Head of caudate nucleus (tissue), 42 donors: ENCODE results near the gene ZNF445.
"Not testable (repeated sequence)": the region's sequence is repeated elsewhere in the genome, so short reads cannot be mapped to it uniquely, and the experiment has no call there.

Experiments
- DNase-seq, 42 donors: peaks; one replicate each; pipeline versions ENCODE4 v3.0.0 to v3.0.0-alpha.2; 2020 to 2021; ENCODE audit warnings: mixed read lengths in 7 of 42
- intact Hi-C: fragments of 100-400 bp; cut with DNase I; formaldehyde crosslinking; loops from one replicate; pipeline ENCODE4 v1.15.0; 2022

The ZNF445 gene

GRCh38 chr3:44442596-44443309 is 34.7 kb downstream of the ZNF445 start:
- peak in 25 of 42 donors; percentile 3 to 69 (median 32) for DNase-seq
- intact Hi-C loops, result no loop called here

DNA sequence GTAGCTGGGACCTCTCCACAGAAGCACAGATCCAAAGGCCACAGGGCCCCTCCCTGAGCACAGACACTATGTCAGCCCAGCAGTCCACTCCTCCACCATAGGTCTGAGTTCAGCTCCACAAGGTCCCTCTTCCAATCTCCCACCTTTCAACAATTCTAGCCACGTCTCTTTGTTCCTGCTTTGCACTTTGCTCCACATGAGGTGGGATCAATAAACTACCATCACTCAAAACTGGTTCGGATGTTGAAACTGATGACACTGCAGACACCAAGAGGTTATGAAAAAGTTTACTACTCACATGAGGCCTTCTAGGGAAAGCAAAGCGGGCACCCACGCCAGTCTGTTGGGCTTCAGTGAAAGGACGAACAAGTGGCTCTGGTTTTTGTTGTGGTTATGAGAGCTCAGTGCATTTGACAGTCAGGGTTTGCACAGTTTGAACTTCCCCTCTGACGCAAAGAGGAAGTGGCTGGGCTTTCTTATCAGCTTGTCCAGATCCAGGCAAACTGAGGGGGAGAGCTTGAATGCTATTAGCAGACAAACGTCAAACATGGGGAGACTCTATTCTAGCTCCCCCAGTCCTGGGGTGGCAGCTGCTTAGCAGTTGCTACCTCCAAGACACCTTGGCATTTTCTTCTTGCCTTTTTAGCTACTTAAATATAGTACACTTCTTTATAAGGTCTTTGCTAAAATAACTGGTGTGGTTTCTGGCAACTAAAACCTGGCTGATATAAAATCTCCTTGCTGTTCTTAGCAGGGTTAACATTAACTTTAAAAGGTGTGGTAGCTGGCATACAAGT is 37.8 kb downstream of the ZNF445 start:
- peak in 36 of 42 donors; percentile 3 to 67 (median 35) for DNase-seq
- intact Hi-C loops, result no loop called here

DNA sequence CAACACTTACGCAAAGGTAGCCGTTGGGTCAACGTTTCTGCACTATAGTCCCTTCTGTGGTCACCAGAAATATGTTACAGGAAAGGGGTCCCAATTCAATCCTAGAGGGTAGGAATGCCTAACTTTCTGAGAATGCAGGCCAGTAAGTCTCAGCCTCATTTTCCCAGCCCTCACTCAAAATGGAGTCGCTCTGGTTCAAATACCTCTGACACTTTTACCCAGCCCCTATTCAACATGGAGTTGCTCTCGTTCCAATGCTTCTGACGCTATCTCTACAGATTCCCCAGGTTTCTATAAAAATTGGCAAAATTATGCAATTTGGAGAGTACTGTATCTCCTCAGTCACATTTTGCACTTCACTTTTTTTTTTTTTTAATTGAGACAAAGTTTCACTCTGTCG is 39.7 kb downstream of the ZNF445 start:
- intact Hi-C loops, result no loop called here

DNA sequence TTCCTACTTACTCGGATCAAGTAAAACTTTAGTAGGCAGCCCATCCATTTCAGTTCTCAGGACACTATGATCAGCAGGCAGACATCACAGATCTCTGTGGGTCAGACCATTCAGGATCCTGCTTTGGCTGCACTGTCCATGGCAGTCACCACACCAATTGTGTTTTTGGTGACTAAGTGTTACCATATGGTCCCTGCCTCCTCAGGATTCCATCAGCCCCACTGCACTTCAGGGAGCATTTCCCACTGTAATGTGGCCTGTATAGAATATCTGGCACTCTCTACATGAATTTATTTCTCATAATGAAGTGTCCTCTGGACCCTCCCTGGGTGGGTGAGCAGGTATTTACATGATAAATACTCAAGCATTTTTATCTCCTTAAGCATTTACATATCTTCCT is 41.3 kb downstream of the ZNF445 start:
- no peak for DNase-seq
- intact Hi-C loops, result no loop called here

More for the DNA sequence above, 39.7 kb downstream of the ZNF445 start:
- DNase-seq, result no peak

DNA sequence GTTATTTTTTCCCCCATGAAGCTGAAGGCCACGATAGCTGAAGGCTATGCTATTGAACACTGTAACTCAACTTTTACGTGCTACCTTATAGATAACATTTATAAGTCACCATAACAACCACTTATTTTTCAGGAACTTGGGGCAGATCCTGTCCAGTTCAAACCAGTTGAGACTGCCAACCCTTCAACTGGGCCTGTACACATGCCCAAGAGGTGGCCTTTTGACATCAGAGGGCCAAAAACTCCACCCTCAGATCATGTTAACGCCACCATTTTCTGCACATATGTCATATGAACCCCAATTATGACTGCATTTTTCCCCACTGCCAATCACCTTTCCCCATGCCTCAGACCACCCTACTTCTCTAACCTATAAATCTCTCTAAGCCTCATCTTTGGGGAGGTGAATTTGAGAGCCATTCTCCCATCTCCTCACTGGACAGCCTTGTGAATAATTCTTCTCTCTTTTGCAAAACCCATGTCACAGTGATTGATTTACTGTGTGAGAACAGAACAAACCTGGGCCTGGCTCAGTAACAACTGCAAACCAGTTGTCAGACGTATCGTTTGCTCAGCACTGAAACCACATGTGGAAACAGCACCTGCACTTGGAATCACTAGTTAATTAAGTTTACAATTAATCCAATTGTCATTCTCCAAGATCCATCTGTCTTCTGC is 42.5 kb downstream of the ZNF445 start:
- intact Hi-C loops, result no loop called here
- no peak for DNase-seq

DNA sequence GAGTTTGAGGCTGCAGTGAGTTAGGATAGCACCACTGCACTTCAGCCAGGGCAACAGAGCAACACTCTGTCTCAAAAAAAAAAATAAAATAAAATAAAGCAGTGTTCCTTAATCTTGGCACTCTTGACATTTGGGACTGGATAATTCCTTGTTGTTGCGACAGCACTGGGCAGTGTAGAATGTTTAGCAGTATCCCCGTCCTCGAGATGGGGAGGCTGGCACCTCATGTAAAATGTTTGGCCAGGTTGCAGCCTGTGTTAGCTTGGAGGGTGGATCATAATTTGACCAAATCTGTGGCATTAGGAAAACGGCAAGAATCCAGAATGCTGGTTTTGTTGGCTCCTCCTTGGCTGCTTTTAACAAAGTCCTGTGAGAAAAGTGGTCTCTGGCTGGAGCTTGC is 47.0 kb downstream of the ZNF445 start:
- no peak for DNase-seq
- intact Hi-C loops, result no loop called here

DNA sequence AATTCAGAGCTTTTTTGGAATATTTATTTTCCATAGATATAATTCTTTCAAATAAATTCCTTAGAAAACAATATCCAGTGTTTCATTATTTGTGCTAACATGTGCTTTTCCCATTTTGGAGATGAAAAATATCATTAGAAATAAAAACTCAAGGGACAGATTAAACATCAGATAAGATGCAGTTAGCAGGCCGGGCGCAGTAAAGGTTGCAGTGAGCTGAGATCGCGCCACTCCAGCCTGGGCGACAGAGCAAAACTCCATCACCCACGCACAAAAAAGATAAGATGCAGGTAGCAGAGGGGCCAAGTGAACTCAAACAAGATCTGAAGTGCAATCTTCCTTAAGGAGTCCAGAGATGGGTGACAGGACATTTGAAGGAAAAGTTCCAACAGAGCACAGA is 48.0 kb downstream of the ZNF445 start:
- DNase-seq, result no peak
- intact Hi-C loops, result no loop called here

DNA sequence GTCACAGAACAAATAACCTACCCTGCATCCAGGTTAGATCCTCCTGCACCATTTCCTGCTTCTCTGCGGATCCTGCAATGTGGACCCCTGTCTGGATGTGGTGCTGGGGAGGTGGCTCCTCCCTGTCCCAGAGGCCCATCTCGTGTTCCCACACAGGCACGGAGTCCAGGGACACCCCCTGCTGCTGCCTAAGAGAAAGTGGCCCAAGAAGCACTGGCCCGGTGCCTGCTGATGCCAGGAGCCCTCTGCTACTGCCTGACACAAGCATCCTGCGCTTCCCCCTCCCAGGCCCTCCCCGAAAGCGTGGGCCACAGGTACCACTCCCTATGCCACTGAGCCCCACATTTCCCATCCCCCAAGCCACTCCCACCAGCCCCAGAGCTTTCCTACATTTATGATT is 48.6 kb downstream of the ZNF445 start:
- intact Hi-C loops, result no loop called here
- no peak for DNase-seq

GRCh38 chr3:44427683-44428082 is 49.8 kb downstream of the ZNF445 start:
- intact Hi-C loops, result no loop called here
- no peak for DNase-seq

DNA sequence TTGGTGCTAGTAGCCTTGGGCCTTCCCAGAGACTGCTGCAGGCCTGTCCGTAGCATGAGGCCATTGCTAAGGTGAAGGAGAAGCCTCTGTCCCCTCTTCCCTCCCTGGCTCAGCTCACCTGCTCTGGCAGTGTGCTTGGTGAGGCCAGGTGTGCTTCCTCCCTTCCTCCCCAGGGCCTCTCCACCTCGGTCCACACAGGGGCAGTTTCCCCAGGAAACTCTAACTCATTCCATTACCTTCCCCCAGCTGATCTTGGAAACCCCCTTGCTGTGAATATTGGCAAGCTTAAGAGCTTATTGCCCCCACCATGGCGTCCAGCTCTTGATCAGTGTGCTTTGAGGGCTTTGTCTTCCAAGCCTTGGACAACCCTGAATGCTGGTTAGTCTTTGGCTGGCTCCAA is 52.7 kb downstream of the ZNF445 start:
- intact Hi-C loops, result no loop called here
- no peak for DNase-seq

DNA sequence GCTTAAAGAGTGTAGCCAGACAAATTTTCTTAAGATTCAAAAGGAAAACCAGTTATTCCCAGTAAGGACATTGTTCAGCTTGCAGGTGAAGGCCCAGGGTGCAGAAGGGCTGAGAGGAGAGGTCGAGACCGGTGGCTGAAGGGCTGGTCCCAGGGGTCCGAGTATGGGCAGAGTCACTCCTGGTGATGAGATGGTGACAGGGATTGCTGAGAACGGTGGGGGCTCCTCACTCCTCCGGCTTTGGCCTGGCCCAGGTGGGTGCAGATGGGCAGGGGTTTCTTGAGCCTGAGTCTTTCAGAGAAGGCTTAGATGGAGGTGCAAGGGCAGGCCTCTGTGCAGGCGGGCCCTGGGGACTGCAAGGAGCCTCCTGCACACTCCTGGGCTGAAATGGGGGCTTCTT is 56.2 kb downstream of the ZNF445 start:
- intact Hi-C loops, result no loop called here
- DNase-seq, result peak in 3 of 42 donors; percentile 1 to 19 (median 9)

DNA sequence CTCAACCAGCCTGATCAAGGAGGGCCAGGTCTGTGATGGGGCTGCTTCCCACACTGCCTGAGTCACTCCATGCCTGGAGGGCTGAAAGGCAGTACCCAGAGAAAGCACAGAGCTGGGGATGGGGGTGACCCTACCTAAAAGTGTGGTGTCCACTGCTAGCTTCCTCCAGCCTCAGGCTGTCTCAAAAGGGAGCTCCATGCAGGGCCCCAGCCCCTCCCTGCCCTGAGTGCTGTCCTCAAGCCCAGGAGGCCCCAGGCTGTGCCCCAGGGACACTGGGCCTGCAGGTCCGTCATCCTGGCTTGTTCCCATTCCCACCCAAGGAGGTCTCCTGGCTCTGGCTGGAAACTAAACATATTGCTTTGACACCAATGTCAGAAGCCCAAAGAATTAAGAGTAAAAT is 56.8 kb downstream of the ZNF445 start:
- intact Hi-C loops, result no loop called here
- peak in 3 of 42 donors; percentile 3 to 7 (median 5) for DNase-seq

DNA sequence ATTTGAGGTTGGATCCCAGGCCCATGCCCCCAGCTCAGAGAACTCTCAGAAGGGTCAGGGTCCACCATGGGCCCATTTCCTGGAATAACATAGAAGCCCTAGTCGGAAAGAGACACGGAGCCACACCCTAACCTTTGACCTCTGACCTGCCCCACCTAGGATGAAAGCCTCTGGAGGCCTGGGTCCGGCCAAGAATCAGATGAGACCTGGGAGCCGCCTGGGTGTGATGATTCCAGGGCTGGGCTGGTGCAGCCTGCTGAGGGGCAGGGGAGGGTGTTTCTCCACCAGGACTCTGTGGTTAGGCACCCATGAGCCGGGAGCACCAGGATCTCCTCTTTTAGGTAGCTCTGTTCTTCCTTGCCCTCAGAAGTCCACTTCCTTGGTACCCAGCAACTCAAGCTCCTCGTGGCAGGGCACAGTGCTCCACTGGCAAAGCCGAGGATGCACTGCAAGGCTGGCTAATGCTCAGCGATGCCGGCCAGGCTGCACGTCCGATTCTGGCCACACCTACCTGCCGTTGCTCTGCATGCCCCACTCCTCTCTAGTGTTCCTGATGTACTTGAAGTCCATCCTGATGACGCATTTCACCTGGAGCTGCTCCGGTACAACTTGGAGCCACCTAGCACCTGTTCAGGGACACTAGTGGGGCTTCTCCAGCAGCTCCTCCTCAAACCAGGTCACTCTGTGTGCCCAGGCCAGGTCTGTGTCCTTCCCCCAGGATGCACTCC is 57.4 kb downstream of the ZNF445 start:
- intact Hi-C loops, result no loop called here
- DNase-seq, result peak in 3 of 42 donors; percentile 4 to 7 (median 6)

DNA sequence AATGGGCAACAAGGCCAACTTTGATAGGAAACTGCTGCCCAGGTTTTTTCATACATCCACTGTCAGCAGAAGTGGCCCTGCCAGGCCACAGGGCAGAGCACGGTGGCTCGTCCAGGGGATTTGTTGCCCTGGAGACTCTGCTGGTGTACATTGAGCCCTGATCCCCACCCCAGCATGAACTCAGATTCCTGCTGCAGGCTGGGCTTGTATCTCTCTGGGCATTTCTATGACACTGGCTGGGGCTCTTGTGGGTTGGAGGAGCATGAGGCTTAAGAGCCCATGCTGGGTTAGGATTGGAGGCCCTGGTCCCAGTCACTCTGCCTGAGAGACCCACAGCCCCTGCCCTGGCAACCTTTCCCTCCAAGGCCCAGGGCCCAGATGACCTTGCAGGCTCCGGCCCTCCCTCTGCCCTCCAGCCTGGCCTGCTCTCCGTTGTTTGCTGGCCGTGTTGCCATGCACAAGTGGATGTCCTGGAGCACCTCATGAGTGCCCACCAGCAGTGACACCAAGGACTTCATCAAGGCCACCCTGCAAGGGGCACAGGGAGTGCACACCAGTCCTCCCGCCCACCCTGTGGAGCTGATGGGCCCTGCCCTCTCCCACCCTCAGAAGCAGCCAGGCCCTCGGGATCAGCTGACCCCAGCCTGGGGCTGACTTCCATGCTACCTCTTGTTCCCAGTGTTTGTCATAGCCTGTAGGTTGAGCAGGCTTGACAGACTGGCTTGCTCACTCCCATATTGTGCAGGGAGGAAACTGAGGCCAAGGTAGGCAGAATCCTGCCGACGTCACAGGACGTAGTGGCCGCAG is 58.2 kb downstream of the ZNF445 start:
- intact Hi-C loops, result no loop called here
- peak in 4 of 42 donors; percentile 1 to 9 (median 6) for DNase-seq

- DNase-seq, result peak in 2 of 42 donors; percentile 3 to 11
- intact Hi-C loops, result no loop called here
Observed at GRCh38 chr3:44418549-44418948, 58.9 kb downstream of the ZNF445 start.

DNA sequence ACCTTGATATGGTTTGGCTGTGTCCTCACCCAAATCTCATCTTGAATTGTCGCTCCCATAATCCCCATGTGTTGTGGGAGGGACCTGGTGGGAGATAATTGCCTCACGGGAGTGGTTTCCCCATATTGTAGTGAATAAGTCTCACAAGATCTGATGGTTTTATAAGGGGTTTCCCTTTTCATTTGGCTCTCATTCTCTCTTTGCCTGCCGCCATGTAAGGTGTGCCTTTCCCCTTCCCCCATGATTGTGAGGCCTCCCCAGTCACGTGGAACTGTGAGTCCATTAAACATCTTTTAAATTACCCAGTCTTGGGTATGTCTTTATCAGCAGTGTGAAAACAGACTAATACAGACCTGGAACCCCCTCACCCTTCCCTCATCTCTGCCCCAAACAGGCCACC is 59.4 kb downstream of the ZNF445 start:
- peak in 1 of 42 donors; percentile 9 for DNase-seq
- intact Hi-C loops, result not testable (repeated sequence)

DNA sequence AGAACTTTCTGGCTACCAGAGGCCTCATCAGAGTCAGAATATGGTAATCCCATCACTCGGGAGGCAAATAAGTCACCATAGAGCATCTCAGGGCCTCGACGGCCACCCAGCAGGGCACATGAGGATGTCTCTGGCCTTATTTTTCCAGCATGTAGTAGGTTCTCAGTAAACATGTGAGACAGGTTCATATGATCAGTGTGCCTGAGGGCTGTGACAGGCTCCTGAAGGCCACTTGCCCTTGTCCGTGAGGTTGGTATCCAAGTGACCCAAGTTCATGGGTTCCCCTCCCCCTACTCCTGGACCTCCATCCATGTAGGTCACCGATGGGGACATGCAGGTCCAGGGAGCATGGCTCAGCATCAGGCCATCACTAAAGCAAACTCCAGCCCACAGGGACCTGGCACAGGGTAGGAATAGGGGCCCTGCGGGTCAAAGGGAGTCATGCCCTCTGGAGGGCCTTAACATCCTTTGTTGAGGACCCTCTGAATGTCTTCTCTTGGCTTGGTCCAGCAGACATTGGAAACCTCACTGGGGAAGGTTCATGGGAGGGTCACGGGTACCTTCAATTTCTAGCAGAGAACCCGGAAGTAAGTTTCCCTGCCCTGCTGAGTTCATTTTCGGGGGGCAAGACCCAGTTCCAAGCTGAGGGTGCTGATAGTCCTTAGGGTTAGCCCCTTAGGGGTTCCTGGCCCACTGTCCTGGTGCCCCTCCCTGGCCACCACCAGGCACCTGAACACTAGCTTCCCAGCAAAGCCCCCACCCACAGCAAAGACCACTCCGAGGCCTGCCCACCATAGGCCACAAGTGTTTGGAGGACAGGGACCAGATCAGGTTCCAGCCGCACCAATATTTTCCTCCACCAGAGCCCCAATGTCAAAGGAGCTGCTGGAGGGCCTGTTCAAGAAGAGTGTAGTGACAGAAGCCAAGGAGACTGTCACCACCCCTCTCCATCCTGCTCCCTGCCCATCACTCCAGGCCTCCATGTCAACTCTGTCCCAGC is 61.1 kb downstream of the ZNF445 start:
- DNase-seq, result peak in 1 of 42 donors; percentile 17
- intact Hi-C loops, result no loop called here
